Ascending aorta (tissue), 2 donors: Measurements from ENCODE around the gene ABLIM3. TPM values are rescaled to one million over a fixed set of nuclear protein-coding genes. Genes with fewer than 3 reads are reported as not detected.
A peak's percentile ranks its signal among the peaks of the same experiment; 100 is the strongest.

Experiments used
- DNase-seq, 2 donors: peaks; one replicate each; pipeline ENCODE4 v3.0.0-alpha.2; 2019; ENCODE audit warnings: low spot score in 2 of 2
- H3K27ac ChIP-seq, 2 donors: fragments of 200-600 bp; sonication (generic); one replicate each; pipeline ENCODE4 v1.5.1; 2016 to 2017; ENCODE audit warnings: mild to moderate bottlenecking in 1 of 2
- H3K27me3 ChIP-seq: fragments of 200-600 bp; sonication (generic); one replicate; pipeline ENCODE4 v1.5.1; 2017
- H3K36me3 ChIP-seq, 2 donors: fragments of 200-600 bp; sonication (generic); one replicate each; pipeline ENCODE4 v1.5.1; 2016
- H3K4me1 ChIP-seq, 2 donors: fragments of 200-600 bp; sonication (generic); one replicate each; pipeline ENCODE4 v1.5.1; 2016 to 2017; ENCODE audit warnings: mild to moderate bottlenecking in 1 of 2
- H3K4me3 ChIP-seq, 2 donors: fragments of 200-600 bp; sonication (generic); one replicate each; pipeline ENCODE4 v1.5.1; 2016 to 2017; ENCODE audit warnings: mild to moderate bottlenecking in 1 of 2
- H3K9me3 ChIP-seq, 2 donors: fragments of 200-600 bp; sonication (generic); one replicate each; pipeline ENCODE4 v1.5.1; 2016
- CTCF ChIP-seq, 3 experiments: fragments of 200-600 bp in 2 of 3; fragments of 450-650 bp in 1 of 3; sonication (generic) in 2 of 3; IDR thresholded peaks; one replicate each; pipeline ENCODE4 v1.5.1; 2016 to 2019; ENCODE audit warnings: antibody characterized with exemption in 3 of 3, mild to moderate bottlenecking in 1 of 3, moderate library complexity in 1 of 3
- intact Hi-C: fragments of 100-400 bp; cut with DNase I; formaldehyde crosslinking; loops from one replicate; pipeline ENCODE4 v1.15.1; 2023
- total RNA-seq: library from RNA; depleted of rRNA; stranded (reverse); fragments of >200 nt; gene quantifications from one replicate; pipeline ENCODE4 v1.1.0, GENCODE V29; 2016

Gene ABLIM3
- total RNA-seq, 1 donor from 2014 or later: 25.8 TPM

DNA sequence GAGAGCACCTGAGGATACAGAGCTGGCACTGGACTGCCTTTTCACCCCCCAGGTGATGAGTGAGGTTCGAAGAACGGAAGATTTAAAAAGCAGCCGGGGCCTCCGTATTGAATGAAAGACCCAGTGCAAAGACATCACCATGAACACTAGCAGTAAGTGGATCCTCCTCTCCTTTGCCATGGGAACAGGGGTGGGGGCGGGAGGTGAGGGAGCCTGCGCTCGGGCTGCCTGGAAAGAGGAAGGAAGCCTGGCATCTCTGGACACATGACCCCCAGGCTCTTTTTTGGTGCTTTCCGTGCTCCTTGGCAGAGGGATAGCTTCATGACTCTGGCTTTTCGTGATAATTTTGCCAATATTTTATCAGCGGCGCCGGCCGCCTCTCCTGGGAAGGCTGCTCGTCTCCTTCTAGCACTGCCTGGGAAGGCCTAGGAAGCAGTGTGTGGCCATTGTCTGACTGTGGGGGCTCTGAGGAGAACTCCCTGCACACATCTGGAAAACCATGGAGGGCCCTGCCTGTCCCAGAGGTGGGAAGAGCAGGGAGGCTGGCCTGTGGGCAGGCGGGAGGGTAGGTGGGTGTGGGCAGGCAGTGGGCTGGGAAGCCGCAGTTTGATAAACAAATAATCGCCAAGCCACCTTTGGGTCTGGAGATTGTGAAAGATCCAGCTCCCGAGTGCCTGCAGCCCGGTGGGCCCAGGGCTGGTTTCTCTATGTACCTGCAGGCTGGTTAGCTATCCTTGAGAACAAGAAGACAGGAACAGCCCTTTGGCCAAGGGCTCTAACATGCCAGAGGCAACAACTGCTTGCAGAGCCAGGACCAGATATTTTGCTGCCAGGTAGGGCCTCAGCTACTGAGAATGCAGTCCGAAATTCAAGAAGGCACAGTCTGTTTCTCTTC is 911 bp downstream of the ABLIM3 start:
- no peak for TF ChIP-seq CTCF (IDR thresholded peaks at IDR 0.05)
- Histone ChIP-seq H3K9me3 (no peaks in the 10 kb centered on the region), H3K27me3 (no peaks in the 10 kb centered on the region), H3K36me3 (no peaks in the 10 kb centered on the region), H3K27ac (peak overlapping the region; percentile 62 to 73), H3K4me1 (peaks cover 7 to 13% of the 10 kb centered on the region in 2 donors), H3K4me3 (peak overlapping the region; percentile 77 to 88)
- DNase-seq: peak in 1 of 2 donors; percentile 76
- intact Hi-C loops: loop anchor here (1.0 to 10.0 kb wide), 5 partner anchors 35 to 423 kb away; partner anchors contain the start of gene GRPEL2

DNA sequence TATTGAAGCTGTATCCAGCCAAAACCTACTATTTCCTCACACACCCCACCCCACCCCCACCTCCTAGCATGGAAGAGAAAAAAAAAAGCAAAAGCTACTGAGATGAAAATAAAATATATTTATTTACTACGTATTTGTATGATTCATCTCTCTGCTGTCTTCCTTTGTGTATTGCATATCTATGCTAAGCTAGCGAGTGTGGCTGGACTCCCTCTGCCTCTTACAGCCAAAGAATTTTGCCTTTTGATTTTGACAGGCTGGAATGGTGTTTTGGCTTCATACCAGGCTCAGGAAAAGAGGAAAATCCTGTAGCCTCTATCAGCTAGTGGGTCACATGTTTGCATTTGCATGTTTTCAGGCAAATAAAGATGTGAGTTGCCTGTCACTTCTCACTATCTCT is 2.2 kb downstream of the ABLIM3 start:
- no peaks in the 10 kb centered on the region for H3K27me3 ChIP-seq
- H3K4me3 ChIP-seq: peak overlapping the region in 1 of 2 donors; percentile 88
- no peaks in the 10 kb centered on the region for H3K36me3 ChIP-seq
- no peak for TF ChIP-seq CTCF (IDR thresholded peaks at IDR 0.05)
- intact Hi-C loops: loop anchor here (5.0 to 10.0 kb wide), 3 partner anchors 34 to 421 kb away; partner anchors contain the start of gene GRPEL2
- DNase-seq: no peak
- no peaks in the 10 kb centered on the region for H3K9me3 ChIP-seq
- peaks cover 7 to 13% of the 10 kb centered on the region in 2 donors for H3K4me1 ChIP-seq
- peak overlapping the region; percentile 62 to 73 for H3K27ac ChIP-seq

DNA sequence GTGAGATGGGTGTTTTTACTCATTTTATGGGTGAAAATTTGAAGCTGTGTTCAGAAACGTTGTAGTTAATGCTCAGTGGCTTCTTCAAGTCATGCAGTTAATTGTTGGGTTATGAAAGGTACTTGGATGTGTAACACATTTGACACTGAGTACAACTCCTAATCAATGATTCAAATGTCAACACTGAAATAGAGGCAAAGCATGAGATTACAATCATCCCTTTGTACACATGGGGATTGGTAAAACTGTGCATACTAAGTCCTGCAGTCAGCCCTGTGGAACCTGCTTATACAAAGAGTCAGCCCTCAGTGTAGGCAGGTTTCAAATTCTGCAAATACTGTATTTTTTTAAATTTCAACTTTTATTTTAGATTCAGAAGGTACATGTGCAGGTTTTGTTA is 3.3 kb downstream of the ABLIM3 start:
- no peak for TF ChIP-seq CTCF (IDR thresholded peaks at IDR 0.05)
- Histone ChIP-seq H3K27ac (no peak overlapping the region), H3K9me3 (no peaks in the 10 kb centered on the region), H3K4me1 (peaks cover 7 to 13% of the 10 kb centered on the region in 2 donors), H3K4me3 (no peak overlapping the region), H3K27me3 (no peaks in the 10 kb centered on the region), H3K36me3 (no peaks in the 10 kb centered on the region)
- intact Hi-C loops: loop anchor here (5.0 to 10.0 kb wide), 3 partner anchors 33 to 420 kb away; partner anchors contain the start of gene GRPEL2
- DNase-seq: no peak

GRCh38 chr5:149145138-149145537 is 3.8 kb downstream of the ABLIM3 start:
- intact Hi-C loops: loop anchor here (10.0 kb wide), 2 partner anchors 200 to 420 kb away; partner anchors contain the start of gene GRPEL2

DNA sequence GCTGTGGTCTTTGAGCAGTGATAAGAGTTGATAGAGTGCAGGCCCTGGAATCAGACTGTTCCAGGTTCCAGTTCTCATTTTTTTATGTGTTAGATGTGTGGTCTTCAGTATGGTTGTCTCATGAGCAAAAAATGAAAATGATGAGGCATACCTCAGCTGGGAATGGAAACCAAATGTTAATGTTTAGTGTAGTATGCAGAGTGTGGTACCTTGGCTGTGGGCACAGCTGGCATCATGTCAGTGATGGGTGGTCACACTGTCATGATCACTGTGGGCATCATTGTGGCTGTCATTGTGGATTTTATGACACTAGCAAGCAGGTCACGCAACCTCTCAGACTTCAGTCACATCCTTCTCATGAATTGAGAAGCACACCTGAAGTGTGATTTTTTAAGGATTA is 6.4 kb downstream of the ABLIM3 start:
- Histone ChIP-seq H3K36me3 (no peaks in the 10 kb centered on the region), H3K4me1 (peaks cover 8 to 22% of the 10 kb centered on the region in 2 donors), H3K4me3 (no peak overlapping the region), H3K27ac (no peak overlapping the region), H3K27me3 (no peaks in the 10 kb centered on the region), H3K9me3 (no peaks in the 10 kb centered on the region)
- intact Hi-C loops: loop anchor here (10.0 kb wide), 2 partner anchors 197 to 417 kb away; partner anchors contain the start of gene GRPEL2
- no peak for TF ChIP-seq CTCF (IDR thresholded peaks at IDR 0.05)
- no peak for DNase-seq

More at GRCh38 chr5:149145138-149145537, 3.8 kb downstream of the ABLIM3 start:
- Histone ChIP-seq H3K9me3 (no peaks in the 10 kb centered on the region), H3K27ac (no peak overlapping the region), H3K36me3 (no peaks in the 10 kb centered on the region), H3K27me3 (no peaks in the 10 kb centered on the region), H3K4me3 (no peak overlapping the region), H3K4me1 (peaks cover 7 to 13% of the 10 kb centered on the region in 2 donors)
- no peak for DNase-seq
- no peak for TF ChIP-seq CTCF (IDR thresholded peaks at IDR 0.05)
